Glomerular visceral epithelial cell (primary cell): ENCODE results near the gene LPCAT1.

ENCODE experiments used
- DNase-seq: peaks from one replicate; pipeline ENCODE4 v3.0.0-alpha.2; 2016; ENCODE audit errors: extremely low spot score

Gene LPCAT1

DNA sequence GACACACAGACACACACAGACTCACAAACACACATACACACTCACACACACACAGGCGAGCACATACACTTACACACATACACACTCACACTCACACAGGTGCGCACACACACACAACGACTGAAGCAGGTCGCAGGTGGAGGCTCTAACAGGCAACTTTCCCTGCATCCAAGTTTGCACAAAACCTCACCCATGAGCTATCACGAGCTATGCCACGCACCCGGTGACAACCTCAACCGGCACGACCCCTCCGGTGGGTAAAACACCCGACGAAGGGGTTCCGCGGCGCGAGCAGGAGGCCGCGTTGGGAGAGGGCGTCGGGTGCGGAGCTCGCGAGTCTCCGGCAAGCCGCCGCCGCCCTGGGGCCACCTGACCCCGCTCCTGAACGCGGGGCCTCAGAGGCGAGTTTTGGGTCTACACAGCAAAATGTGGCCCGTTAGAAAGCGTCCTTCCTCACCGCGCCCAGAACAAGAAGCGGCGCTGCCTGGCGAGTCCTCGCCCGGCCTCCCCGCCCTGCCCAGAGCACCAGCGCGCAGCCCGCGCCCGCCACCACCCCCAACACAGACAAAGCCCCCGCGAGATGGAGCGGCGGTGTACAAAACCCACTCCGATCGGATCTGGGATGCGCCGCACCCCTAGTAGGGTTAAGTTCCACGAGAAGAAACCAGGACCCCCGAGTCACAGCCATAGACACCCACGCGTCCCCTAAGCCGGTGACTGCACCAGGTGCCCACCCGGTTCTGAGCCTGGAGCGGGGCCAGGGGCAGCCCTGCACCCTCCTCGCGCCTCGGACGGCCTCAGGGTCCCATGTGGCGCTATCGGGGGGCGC lies 79.2 kb downstream of the LPCAT1 start:
- DNase-seq = no peak

DNA sequence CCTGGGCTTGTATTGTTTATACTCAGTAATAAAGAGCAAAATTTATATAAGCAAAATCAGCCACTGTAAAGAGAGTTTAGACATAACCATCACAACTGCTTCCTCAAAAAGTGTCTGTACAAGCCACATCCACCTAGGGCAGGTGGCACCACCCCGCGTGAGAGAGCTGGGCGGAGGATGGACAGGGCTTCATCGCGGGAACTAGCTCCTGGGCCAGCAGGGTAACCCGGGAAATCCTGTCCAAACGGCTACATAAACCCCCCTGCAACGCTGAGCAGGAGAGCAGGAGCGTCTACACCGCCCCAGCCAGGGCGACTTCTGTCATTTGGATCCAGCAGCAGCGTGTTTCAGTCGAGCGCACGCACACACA lies 79.8 kb downstream of the LPCAT1 start:
- no peak for DNase-seq

- no peak for DNase-seq
Observed at GRCh38 chr5:1443171-1443570, 80.6 kb downstream of the LPCAT1 start.

GRCh38 chr5:1442222-1443145 lies 81.3 kb downstream of the LPCAT1 start:
- no peak for DNase-seq

DNA sequence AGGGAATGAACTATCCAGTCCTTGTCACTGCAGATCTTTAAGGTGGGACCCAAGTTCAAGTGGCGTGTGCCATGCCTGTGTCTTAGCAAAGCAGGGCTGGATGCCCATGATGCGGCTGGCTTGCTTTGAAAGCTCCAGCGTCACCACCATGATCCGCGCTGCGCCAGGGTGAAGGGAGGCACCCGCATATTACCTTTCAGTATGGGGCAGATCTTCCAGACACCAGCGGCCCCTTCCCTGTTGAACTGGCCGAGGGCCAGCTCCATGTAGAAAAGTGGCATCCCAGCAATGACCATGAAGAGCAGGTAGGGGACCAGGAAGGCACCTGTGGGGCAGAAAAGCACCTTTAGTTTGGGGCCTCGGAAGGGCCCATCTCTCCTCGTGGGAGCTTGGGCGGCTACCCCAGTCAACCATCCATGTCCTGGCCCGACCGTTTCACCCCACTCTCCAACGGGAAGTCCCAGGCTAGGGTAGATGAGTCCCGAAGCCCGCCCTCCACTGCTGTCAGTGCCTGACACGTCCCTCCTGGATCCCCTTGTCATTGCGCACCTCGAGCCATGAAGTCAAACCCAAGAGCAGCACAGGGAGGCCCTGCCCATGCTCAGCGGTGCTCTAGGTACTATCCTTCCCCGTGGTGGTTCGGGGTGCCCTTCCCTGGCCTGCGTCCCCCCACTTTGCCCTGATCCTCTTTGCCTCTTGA lies 82.4 kb downstream of the LPCAT1 start:
- DNase-seq = no peak

DNA sequence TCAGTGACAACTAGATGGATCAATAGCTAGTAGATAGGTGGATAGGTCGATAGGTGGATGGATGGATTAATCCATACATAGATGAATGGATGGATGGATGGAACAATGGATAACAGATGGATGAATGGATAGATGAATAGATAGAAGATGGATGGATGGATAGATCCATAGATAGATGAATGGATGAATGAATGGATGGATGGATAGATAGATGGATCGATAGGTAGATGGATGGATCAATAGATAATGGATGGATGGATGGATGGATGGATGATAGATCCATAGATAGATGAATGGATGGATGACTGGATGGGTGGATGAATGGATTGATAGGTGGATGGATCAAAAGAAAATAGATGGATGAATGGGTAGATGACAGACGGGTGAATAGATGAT lies 83.7 kb downstream of the LPCAT1 start:
- DNase-seq = no peak

DNA sequence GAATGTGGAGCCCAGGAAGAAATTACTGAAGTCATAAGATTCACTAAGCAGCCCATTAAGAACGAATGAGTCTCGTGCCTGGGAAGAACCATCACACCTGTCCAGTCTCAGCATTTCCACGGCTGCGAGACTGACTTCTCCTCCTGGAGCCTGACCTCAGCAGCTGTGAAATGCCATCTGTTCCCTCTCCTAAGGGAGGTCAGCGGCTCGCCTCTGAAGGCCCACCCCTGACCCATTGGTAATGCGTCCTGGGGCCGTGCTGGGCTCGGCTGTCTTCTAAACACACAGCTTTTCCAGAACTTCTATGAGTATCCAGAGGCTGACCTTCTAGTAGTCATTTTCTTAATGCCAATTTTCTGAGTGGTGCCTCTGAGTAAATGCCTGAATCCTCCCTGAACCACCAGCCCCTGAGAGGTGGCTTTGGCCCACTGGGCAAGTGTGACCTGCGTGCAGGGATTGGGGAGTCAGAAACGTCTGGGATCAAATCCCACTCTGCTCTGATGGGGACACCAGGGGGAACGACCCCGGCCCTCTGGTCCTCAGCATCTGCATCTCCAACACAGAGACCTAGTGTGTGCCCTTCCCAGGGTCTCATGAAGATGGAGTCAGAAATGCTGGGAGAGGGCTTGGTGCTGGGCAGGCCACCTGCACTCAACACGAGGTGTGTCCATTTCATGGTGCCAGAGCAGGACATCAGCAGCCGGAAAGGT lies 84.2 kb downstream of the LPCAT1 start:
- DNase-seq = no peak

DNA sequence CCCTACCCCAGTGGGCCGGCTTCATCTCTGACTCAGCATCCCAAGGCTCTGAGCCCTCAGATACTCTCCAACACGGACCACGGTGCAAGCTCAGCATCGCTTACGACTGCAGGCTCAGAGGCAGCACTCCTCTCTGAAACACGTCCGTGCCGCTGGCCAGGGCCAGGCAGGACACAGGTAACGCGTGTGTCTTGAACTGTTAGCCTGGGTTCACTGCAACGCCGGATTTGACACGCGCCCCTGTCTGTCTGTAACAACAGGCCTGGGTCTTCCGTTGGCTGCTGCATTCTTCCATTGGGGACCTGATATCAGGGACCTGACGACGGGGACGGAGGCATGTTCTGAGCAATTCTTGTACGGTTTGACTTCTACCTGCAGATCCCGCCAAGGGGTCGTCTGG lies 84.9 kb downstream of the LPCAT1 start:
- DNase-seq = no peak

- DNase-seq = no peak
Observed at GRCh38 chr5:1437876-1438559, 85.7 kb downstream of the LPCAT1 start.

DNA sequence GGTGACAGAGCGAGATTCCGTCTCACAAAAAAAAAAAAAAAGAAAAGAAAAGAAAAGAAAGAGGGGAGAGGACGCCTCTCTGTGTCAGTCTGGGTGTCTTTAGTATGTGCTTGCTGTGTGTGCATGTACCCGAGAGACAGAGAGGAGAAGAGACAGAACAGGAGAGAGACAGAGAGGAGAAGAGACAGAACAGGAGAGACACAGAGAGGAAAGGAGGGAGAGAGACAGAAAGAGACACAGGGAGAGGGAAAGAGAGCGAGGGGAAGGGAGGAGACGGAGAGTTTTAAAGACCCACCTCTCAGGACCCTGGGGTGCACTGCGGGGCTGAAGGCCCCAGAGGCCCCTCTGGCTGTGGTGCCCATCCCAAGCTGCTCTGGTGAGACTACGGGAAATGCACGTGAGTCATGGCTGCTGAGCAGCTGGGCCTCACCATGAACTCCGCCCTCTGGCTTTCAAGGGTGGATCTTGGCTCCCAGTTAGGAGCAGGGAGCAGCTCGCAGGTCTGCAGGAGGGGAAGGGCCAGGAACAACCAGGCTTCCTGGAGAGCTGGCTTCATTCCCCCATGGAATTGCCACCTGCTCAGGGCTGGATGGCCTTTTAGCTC lies 86.4 kb downstream of the LPCAT1 start:
- DNase-seq = peak; percentile 47

GRCh38 chr5:1436681-1437080 lies 87.1 kb downstream of the LPCAT1 start:
- DNase-seq = no peak

DNA sequence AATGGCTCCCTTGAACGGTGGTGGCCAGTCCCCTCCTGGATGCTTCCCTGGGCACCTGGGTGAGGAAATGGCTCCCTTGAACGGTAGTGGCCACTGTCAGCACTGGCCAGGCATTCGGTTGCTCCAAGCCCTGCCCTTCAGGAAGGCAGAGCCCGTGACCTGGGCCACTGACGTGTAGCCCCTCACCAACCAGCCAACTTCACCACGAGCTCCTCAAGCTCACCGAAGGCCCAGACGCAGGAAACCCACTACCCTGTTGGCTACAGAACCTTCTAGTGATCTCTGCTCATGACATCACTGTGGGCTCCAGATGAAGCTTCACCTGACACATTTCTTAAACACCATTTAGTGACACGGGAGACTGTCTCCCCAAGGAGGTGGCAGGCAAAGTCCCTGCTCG lies 87.7 kb downstream of the LPCAT1 start:
- no peak for DNase-seq

DNA sequence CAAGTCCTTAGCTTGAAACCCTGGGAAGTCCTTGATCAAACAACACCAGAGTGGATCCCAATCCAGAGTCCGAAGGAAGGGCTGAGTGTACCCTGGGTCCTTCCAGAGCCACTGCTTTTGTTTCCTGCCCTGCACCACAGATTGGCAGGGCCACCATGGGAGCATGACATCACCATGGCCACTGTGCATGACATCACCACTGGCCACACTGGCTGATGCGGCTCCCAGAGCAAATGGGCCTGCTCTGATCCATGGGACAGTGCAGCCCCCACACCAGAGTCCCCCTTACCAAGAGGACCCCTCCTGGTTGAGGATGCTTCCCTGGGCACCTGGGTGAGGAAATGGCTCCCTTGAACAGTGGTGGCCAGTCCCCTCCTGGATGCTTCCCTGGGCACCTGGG lies 88.4 kb downstream of the LPCAT1 start:
- no peak for DNase-seq

- DNase-seq = no peak
Observed at GRCh38 chr5:1432296-1432695, 91.5 kb downstream of the LPCAT1 start.

DNA sequence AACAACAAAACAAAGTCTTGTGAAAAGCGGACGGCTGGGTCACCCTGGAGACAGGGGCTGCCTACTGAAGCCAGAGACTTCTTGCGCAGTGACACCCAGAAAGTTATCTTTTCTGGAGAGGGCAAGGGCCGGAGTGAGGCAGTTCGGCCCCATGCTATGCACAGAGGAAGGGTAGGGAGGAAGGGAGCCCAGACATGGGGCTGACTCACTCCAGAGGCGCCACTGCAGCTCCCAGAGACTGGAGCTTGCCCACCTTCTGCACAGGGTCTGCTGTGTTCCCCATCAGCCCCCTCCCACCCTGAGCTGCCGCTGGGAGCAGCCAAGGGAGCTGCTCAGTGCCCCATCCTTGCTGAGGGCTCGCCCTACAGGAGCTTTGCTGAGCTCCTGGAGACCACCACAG lies 91.9 kb downstream of the LPCAT1 start:
- DNase-seq = no peak

GRCh38 chr5:1431021-1431811 lies 92.5 kb downstream of the LPCAT1 start:
- no peak for DNase-seq

DNA sequence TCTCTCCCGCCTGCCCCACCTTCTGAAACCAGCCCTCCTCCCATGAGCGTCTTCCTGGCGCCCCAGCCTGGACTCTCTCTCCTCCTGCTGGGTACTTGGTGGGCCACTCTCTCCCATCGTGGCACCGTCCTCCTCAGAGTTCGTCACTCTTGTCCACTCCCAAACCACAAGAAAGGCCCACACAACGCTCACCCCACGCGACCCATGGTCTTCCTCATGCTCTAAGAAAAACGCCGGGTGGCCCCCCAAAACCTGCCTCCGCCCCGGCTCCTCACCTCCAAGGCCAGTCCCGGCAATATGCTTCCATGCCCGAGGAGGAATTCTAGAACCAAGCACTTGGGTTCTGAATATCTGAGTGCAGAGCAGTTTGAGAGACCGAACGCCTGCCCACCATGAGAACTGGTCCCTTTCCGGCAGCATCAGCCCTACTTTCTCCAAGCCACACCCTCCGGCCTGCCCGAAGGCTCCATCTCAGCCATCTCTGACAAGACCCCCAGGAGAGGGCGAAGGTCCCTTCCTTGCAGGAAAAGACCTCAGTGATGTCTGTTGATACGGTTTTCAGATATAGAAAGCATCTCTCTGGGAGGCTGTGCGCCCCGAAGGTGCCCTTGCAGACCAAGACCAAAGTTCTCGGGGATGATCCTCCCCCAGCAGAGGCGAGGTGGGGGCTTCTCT lies 93.5 kb downstream of the LPCAT1 start:
- no peak for DNase-seq

- no peak for DNase-seq
Observed at GRCh38 chr5:1429496-1429895, 94.3 kb downstream of the LPCAT1 start.

DNA sequence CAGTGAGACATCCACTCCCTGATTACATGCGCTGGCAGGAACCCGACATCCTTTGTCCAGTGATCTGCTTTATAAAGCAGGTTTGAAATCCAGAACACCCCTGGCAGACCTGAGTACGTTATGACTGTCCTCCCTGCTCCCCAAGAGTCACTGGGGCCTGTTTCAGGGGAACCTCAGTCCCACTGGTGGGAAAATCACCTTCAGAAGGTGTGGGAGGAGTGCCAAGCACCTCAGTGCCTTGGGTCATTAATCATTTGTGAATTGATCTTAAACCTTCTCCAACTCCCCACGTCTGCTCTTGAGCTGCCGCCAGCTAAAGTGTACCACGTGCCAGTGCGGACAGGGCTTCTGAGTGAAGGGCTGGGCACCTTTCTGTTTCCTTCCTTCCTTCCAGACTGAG lies 94.7 kb downstream of the LPCAT1 start:
- DNase-seq = no peak
